HG03460 (cell line): Measurements from ENCODE around the gene PURA.
"Not testable (repeated sequence)": the region's sequence is repeated elsewhere in the genome, so short reads cannot be mapped to it uniquely, and the experiment has no call there.

ENCODE experiments used
- ATAC-seq: cut with Tn5 transposase; IDR thresholded peaks from one replicate; pipeline ENCODE4 v1.9.1; 2021; ENCODE audit not compliant: unreplicated experiment

The PURA gene

DNA sequence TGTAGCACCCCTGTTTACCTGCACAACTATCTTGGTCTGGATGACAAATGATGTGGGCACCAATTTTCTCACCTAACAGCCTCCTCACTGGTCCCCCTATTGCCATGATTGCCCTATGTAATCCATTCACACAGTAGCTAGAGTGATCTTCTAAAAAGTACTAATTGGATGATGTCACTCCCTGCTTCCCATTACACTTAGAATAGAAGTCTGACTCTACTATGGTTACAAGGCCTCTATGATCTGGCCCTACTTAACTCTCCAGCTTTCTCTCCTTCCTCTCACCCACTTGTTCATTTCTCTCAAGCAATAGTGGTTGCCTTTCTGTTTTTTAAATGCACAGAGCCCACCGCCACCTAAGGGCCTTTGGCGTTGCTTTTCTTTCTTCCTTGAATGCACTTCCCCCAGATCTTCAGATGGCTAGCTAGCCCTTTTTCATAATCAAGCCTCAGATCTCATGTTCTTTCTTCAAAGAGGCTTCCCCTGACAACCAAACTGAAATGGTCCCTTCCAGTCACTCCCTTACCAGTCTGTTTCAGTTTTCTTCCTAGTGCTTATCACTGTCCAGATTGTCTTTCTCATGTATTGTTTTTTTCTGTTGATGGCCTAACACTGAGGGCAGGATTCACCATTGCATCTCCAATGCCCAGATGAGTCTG lies 20.5 kb downstream of the PURA start:
- ATAC-seq, result no peak

DNA sequence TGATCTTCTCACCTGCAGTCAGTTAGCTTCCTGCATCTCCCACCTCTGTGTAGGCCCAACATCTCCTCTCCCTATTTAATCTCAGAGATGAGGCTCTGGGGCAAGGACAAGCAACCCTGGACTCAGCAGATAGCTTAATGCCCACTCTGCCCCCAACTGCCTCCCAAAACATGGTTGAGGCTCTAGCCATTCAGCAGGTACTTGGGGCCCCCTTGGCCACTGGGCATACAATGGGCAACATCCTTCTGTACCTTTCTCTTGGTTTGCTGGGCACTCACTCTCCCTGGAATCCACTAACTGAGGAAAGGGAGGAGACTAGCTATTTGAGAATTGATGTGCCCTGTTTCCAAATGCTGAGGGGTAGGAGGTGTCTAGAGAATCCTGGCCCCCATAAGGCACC lies 21.2 kb downstream of the PURA start:
- ATAC-seq, result no peak

DNA sequence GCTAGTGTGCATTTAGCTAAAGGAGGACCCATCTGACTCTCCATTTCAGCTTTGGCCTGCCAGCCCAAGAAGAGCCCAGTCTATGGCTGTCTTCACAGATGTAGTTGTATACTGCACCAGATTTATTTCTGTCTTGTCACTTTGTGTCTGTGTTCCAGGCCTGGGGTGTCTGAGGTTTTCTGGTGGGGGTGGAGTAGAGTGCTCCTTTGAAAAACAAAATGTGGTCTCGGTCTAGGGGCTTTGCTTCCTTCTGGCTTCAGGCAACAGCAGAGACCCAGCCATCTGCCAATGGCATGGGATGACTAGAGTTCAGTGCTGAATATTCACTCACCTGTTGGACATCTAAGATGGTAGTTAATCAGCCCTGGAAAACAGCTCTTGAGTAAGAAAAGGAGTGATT lies 22.7 kb downstream of the PURA start:
- no peak for ATAC-seq

DNA sequence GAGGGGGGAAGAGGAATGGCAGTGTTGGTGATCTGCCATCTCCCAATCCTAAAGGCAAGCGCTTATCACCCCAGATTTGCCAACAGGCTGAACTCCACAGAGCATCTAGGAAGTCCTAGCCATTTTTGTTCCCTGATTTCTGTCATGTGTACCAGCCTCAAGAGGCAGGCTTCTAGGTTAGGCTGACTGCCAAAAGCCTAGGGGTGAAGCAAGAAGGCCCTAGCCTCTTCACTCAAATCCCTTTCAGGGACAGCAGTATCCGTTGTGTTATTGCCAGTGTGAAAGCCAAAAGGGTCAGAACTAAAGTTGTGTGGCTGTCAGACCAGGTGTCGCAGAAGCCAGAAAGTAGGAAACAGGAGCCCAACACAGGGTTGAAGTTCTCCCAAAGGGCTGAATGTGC lies 26.5 kb downstream of the PURA start:
- no peak for ATAC-seq

- no peak for ATAC-seq
Observed at GRCh38 chr5:140141241-140141640, 27.3 kb downstream of the PURA start.

DNA sequence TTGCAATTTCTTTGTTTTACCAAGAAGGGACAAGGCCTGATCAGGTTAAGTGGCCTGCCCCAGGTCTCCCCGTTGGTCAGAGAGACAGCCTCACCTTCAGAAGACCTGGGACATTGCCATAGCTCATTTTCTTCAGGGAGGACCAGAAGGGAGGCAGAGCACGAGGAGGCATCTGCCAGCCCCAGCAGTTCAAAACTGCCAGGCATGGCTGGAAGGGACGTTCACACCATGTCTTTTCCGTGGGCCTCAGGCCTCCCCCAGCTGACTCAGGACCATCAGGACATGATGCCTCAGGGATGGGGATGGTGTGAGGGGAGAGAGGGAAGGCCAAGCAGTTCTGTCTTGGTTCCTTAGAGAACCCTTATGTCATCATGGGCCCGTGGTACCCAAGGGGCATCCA lies 28.3 kb downstream of the PURA start:
- ATAC-seq, result no peak

DNA sequence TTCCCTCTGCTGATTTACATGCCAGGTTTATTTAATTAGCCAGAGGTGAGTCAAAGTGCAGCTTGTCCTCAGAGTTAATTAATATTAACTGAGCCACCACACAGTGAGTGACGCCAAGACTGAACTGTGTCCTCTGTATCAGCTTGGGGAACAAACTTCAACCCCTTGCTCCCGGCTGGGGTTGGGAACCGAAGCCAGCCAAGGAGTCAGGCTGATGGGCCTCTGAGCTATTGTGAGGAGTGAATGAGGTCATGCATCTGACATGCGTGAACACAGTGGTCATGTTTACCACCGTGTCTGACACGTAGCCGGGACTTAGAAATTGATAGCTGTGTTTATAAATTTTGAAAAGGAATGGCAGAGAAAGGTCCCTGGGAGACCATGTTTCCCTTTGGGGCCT lies 28.9 kb downstream of the PURA start:
- no peak for ATAC-seq

GRCh38 chr5:140143521-140144258 lies 29.8 kb downstream of the PURA start:
- ATAC-seq, result no peak

GRCh38 chr5:140145256-140145655 lies 31.3 kb downstream of the PURA start:
- no peak for ATAC-seq

DNA sequence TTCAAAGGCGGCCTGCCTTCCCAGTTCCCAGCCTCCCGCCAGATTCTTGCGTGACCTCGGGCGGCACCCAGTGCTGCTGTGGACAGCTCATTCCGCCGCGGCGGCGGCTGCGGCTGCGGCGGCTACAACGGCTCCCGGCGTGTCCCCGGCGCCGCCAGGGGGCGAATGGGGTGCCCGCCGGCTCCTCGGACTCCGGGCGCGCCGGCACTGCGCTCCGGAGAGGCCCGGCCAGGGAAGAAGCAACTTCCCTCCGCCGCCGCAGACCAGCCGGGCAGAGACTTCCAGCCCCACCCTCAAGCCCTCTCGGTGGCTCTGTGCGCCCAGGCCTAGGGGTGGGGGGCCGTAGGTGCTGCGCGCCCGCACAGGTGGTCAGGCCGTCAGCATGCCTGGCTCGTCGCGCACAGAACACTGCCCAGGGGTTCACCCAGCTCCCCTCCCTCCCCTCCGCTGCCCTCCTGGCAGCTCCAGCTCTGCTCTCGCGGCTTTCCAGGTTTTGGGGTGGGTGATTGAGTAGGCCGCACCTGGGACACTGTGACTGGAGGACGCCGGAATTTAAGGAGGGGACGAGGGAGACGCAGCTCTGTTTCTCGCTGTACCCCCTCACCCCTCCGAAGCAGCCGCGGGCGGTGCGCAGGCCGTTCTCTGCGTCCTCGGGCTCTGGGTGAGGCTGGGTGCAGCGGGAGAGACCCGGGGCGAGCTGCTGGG lies 32.1 kb downstream of the PURA start:
- no peak for ATAC-seq

DNA sequence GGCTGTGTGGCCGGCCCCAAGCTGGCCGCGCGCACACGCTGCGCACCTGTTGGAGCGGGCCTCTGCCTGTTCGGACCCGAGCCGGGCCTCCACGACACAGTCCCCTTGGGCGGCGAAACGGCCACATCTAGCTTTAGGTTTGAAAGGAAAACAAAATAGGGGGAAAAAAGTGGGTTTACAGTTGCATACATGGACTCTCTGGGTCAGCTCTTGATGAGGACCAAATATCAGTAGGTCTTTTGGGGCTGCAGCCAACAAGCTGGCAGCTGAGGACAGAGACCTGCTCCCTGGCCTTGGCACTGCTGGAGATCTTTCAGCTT lies 32.6 kb downstream of the PURA start:
- ATAC-seq, result no peak

DNA sequence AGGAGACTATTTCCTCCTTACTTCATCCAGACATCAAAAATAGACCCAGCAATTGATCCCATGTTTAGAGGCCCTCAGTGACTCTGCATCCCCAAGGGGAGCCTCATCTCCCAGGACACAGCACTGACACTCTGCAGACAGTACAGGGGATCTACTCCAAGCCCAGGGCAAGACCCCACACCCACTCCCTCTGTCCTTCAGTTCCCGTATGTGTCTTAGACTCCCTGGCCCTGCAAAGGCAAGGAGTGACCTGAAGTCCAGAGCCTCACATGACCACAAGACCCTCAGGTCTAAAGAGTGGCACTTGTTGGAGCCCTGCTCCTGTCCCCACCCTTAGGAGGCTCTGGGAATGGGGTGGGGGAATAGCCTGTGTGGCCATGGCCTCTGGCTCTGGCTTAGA lies 33.6 kb downstream of the PURA start:
- ATAC-seq, result no peak

DNA sequence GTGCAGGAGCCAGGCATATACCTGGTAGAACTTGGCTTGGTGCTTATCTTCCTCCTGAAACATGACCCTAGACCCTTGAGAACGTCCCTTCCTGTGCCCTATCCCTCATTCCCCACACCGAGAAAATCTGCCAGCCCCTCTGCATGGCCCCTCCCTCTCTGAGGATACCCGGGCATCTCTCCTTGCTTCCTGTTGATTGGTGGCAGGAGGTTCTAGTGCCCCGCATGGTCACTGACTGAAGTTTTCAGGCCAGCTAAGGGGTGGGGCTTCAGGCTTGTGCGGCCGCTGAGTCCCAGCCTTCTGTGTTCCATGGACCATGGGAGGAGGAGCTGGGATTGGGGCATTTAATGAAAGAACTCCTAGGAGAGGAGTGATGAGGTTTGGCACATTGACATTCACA lies 34.6 kb downstream of the PURA start:
- ATAC-seq, result no peak

- ATAC-seq, result no peak
Observed at GRCh38 chr5:140150201-140150600, 36.3 kb downstream of the PURA start.

DNA sequence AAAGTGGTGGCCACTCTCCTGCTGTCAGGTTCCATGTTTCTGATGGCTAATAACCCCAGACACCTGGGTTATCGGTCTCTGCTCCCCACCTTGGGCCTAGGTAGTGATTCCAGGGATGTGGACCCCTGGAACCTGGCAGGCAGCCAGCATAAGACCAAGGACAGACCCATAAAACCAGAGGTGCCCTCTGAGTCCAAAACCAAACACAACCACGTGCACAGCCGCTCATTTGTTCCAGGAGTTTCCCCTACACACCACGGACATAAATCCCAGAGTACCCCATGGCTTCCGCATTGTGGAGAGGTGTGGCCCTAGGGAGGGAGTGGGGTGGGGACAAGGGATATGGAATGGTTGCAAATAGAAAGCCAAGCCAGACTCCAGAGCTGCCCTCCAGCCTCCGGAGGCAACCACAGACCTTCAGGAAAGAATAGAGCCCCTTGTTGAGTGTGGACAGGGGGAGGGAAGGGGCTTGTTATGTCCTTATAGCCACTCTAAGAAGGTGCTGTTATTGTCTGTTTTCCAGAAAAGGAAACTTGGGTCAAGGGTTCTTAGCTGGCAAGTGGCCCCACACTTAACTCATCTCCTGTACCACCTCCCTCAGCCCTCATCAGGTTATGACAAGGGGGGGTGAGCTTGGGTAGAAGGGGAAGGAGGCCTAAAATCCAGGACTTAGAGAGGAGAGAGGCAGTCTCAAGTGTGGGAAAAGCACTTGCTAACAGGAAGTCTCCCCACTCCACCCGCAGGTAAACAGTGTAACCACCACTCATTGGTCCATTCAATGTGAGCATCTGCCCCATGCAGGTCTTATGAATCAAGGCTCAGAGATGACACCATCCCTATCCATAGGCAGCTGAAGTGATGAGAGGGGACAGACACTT lies 37.5 kb downstream of the PURA start:
- no peak for ATAC-seq

DNA sequence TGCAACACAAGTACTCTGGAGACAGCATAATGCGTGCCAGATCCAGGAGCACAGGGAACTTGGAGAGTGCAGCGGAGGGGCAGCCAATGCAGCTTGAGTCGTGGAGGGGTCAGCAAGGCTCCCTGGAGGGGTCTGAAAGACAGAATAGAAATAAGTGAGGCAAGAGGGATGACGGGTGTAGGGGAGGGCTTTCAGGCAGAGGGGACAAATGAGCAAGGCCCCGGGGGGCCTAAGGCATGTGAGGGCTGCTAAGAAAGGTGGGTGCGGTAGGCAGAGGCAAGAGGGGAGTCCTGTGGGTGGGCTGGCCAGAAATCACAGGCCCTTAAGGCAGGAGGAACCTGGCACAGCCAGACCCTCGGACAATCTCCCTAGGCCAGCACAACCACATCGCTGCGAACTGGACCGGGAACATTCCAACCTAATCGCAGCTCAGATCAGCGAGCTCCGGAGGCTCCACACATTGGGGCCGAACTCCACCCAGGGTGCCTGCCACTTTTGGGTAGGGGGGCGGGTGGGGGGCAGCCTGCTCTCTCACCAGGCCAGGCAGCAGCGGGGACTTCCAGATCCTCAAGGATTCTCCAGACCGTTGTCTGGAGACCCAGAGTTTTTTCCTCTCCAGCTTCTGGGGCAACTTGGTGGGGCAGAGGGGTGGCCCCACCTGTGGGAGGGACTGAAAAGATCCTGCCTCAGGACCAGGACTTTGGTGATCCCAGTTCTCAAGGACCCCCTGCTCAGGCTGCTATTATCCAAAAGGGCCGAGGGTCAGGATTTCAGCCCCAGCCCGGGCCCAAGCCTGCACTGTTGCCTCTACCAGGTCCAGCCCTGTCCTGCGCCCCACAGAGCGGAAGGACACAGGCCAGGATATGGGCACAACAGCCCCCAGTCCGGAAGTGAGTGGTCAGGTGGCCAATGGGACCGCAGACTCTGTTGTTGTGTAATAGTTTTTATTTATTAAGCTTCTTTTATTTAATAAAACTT lies 38.4 kb downstream of the PURA start:
- ATAC-seq, result no peak

DNA sequence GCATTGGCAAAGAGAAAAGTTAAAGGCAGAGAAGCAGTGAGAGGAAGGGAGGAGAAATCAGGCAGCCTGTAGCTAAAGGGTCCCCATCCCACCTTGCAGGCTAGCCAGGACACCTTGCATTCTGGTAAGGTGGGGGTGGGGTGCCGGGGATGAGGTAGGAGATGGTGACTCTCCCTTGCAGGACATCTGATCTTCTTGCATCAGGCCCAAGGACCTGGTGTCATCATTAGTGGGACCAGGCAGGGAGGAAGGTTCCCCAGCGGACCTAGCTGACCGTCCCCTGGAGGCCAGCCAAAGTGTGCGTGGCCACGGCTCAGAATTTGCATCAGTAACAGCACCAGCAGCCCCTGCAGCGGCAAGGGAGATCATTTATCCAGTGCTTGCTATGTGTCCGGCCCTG lies 39.3 kb downstream of the PURA start:
- no peak for ATAC-seq

GRCh38 chr5:140153905-140154304 lies 40.0 kb downstream of the PURA start:
- no peak for ATAC-seq

DNA sequence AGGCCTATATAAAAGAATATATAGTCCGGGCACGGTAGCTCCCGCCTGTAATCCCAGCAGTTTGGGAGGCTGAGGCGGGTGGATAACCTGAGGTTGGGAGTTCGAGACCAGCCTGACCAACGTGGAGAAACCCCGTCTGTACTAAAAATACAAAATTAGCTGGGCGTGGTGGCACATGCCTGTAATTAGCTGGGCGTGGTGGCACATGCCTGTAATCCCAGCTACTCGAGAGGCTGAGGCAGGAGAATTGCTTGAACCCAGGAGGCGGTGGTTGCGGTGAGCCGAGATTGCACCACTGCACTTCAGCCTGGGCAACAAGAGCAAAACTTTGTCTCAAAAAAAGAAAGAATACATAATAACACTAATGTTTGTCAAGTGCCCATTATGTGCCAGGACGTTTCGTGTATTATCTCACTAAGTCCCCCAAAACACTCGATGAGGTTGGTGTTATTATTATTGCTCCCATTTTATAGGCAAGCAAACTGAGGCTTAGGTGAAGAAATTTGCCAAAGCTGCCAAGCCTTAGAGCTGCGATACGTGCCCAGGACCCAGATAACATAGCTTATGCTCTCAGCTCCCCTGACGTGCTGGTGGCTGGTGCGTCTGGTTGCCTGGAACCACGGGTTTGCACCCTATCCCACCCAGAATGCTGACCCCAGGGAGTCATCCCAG lies 40.9 kb downstream of the PURA start:
- ATAC-seq, result not testable (repeated sequence)
